NCI-H748 (cell line): ENCODE results near the gene AQP5.

Experiments used
- DNase-seq: peaks from one replicate; lab custom pipeline; 2025; ENCODE audit not compliant: unreplicated experiment; lab: John Stamatoyannopoulos, UW

The AQP5 gene

DNA sequence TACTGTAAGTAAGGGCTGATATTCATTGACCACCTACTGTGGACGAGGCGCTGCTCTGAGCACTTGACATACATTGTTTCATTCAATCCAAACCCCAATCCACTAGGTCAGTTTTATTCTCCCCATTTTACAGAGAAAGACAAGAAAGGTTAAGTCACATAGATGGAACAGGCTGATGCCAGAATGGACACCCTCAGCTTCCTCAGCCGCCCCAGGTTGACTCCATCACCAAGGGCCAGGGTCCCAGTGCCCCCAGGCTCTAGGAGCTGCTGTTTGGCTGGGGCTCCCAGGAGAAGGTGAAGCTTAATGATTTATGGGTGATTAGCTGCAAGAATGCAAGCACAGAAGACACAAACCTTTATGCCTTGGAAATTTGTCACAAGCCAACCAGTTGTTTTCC is 11.8 kb upstream of the AQP5 start:
- DNase-seq, result no peak

DNA sequence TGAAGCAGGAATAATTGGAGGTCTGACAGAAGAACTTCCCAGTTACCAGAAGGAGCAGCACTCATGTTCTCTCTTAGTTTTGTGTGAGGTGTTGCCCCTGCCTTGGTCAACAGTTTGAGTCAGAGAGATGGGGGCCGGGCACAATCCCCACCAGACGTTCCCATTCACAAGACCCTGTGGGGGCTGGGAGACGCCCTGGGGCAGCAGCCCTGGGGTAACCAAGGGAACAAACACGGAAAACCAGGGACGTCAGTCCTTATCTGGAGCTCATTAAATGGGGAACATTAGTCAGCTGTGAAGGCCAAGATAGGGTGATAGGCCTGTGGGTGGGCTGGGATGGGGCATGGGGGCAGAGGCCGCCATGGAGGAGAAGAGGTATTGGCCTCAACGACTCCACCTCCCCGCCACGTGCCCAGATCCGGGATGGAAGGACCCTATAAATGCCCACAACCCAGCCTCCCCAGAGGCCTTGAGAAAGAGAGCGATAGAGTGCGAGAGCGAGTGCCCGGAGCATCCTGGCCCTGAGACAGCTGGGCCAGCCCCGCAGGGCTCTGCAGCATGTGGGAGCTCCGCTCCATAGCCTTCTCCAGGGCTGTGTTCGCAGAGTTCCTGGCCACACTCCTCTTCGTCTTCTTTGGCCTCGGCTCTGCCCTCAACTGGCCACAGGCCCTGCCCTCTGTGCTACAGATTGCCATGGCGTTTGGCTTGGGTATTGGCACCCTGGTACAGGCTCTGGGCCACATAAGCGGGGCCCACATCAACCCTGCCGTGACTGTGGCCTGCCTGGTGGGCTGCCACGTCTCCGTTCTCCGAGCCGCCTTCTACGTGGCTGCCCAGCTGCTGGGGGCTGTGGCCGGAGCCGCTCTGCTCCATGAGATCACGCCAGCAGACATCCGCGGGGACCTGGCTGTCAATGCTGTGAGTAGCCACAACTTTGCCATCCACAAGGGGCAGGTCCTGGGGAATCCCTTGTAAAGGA is 11.1 kb upstream of the AQP5 start, which contains the start of gene AQP2:
Gene AQP2 (plus strand): TSS at position 465 of the 979 bp plus-strand sequence. CDS start 94 bp downstream, at position 559.
- DNase-seq, result no peak

DNA sequence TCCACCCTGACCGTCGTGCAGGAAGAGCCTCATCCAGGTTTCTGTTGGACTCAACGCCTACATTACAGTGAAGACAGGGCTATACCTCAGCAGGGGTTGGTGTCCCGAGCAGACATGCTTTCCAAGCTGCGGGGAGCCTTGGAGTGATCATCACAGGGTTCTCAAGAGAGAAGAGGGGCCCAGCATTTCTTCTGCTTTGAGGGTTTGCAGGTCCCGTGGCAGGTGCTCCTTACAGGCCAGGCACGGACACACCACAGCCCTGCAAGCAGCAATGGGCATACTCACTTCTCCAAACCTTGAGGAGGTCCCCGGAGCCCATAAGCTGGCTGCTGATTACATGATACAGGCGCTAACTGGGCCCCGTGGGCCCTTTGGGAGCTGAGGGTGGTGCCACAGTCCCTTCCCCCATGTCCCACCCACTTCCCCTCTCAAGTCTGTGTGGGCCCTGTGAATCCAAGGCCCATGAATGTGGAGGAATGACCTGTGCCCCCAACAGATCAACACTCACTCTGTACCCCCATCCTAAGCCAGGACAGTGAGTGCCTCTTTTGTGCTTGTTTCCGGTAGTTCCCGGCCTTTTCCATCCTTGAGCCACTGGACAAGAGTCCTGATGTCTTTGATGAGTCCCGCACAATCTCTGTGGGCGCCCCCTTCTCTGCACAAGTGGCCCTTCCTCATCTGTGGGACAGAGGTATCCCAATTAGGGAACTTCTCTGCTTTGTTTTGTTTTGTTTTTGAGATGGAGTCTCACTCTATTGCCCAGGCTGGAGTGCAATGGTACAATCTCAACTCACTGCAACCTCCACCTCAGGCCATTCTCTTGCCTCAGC is 10.0 kb upstream of the AQP5 start:
- no peak for DNase-seq

- DNase-seq, result no peak
Observed at GRCh38 chr12:49952391-49953055, 9.1 kb upstream of the AQP5 start.

GRCh38 chr12:49953151-49953550 is 8.5 kb upstream of the AQP5 start:
- no peak for DNase-seq

DNA sequence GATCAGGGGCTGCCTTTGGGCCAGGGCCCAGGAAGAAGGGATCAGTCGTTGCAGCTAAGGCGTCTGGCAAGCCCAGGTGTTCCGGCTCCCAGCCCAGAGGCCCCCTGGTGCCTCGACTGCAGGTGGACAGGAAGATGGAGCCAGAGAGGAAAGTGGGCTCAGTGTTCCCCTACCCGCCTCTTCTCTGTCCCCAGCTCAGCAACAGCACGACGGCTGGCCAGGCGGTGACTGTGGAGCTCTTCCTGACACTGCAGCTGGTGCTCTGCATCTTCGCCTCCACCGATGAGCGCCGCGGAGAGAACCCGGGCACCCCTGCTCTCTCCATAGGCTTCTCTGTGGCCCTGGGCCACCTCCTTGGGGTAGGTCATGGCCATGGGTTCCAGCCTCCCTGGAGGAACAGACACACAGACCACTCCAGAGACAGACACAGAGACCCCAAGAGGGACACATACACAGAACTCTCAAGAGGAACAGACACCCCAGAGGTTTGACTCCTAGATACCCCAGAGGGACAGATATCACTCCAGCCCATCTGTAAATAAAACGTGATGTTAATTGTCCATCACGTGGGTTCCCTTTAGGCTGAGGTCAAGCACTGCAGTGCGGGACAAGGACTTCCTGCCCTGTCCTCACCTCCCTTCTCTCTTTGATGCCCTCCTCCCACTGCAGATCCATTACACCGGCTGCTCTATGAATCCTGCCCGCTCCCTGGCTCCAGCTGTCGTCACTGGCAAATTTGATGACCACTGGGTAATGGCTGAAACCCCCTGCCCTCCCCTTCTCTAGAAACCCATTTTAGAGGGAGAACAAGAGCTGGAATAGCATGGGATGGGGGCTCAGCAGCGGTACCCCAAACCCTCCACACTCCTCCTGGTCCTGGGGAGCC is 7.5 kb upstream of the AQP5 start:
- DNase-seq, result no peak

DNA sequence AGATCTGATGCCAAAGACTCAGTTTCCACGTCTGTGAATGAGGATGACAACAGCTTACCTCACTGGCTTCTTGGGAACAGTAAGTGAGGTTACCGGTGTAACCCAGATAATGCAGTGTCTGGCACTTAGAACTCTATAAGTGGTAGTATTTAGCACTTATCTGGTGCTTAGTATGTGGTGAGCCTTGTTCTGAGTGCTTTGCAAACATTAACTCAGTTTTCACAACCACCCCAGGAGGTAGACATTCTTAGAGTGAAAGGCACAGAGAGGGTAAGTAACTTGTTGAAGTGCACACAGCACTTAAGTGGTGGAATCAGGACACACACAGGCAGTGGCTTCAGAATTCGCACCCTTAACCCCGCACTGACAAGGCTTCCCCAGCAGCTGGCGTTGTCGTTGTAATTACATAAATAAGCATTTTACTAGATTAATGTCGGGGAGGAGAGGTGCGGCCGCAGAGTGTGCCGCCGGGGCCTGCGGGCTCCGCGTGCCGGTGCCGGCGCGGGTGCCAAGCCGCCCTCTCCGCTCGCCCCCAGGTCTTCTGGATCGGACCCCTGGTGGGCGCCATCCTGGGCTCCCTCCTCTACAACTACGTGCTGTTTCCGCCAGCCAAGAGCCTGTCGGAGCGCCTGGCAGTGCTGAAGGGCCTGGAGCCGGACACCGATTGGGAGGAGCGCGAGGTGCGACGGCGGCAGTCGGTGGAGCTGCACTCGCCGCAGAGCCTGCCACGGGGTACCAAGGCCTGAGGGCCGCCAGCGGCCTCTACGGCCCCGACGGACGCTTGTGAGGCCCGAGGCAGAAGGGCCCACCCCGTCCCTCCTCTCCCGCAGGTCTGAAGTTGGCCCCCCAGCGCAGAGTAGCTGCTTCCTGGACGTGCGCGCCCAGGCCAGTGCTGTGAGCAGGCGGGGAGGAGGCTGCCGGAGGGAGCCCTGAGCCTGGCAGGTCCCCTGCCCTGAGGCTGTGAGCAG is 6.5 kb upstream of the AQP5 start:
- DNase-seq, result no peak

- DNase-seq, result no peak
Observed at GRCh38 chr12:49955899-49956662, 5.6 kb upstream of the AQP5 start.

DNA sequence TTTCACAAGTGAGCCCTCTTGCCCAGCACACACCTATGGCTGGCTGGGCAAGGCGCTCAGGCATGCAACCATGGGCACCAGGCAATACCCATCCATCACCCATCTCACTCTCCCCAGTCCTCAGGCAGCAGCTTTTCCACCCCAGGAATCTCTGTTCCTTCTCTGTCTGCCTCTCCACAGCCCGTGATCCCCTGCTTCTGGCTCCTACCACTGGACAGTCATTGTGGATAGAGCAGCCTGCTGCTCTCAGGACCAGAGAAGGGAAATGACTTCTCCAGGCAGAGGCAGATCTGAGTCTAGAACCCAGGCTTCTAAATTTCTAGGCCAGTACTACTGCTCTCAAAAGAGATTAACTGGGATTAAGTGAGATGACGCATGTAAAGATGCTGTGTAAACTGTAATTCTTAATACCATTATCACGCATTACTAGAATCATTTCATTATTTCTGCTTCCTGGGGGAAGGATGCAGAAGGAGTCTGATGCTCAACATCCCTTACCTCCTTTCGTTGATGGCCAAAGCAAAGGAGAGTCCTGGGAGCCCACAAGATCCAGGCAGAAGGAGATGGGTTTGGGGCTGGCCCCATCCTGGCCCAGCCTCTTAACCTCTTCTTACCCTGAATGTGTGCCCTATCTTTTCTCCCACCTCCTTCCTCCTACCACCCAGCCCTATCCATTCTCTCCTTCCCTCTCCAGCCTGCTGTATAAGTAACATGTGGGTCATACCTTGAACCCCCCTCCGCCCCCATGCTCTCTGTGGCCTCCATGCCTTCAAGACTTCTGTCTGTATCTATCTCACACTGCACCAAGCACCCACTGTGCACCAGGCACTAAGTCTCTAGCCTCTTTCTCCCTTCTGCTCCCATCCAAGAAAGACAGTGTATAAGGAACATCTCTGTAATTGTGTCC is 4.8 kb upstream of the AQP5 start:
- DNase-seq, result no peak

- no peak for DNase-seq
Observed at GRCh38 chr12:49957570-49957967, 4.1 kb upstream of the AQP5 start.

GRCh38 chr12:49959685-49960473 is 1.8 kb upstream of the AQP5 start:
- DNase-seq, result no peak

GRCh38 chr12:49960474-49961110 is 1.1 kb upstream of the AQP5 start:
- no peak for DNase-seq

GRCh38 chr12:49961993-49962764 is 507 bp downstream of the AQP5 start:
- no peak for DNase-seq

DNA sequence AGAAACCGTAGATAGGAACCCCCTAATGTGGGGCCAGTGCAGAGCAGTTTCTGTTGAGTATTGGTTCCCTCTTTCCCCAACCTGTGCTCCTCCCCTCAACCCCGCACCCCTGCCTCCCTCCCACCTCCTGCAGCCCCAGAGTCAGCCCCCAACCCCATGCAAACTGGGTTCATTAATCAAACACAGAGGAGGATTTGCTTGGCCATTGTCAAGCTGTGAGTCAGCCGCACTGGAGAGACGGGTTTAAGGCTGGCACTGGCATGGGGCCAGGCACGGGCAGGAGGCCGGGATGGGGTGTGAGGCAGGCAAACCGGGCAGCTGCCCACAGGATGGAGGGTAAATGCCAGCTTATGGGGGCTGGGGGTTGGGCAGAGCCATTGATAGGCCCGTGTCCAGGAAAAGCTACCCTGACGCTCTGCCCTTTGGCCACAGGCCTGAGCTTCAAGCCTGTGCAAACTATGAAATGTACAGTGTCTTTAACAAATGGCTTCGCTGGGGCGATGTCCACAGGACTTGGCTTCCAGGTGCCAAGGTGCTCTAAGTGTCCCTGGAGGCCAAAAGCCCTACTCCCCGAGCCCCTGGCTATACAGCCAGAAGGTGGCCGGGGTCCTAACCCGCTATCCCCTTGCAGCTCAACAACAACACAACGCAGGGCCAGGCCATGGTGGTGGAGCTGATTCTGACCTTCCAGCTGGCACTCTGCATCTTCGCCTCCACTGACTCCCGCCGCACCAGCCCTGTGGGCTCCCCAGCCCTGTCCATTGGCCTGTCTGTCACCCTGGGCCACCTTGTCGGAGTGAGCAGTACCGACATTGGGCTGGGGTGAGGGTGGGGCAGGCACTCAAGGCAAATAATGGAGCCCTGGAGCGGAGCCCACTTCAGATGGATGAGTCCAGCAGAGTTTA is 1.4 kb downstream of the AQP5 start:
- DNase-seq, result peak; percentile 35
